ENCODE data around the gene HECTD4.
"Not testable (repeated sequence)": the region's sequence is repeated elsewhere in the genome, so short reads cannot be mapped to it uniquely, and the experiment has no call there.

HECTD4 gene

GRCh38 chr12:112111931-112112330 is 270.3 kb downstream of the HECTD4 start:
- DNase-seq: no peak

- not testable (repeated sequence) for DNase-seq
These were observed 271.2 kb downstream of the HECTD4 start for GRCh38 chr12:112110787-112111662.

Measured in NCI-H524 (cell line).